GM12875 (cell line): ENCODE results near the gene TMEM129.

ENCODE experiments used
- H3K4me3 ChIP-seq: one replicate; pipeline ENCODE4 v1.5.1; 2011; ENCODE audit warnings: low read depth, low read length, control low read depth
- TF ChIP-seq, protein P1 (sequence below): IDR thresholded peaks from 2 replicates; pipeline ENCODE4 v1.5.1; 2011; ENCODE audit warnings: low read depth, mild to moderate bottlenecking, control low read depth, inconsistent platforms, low read length, moderate library complexity, borderline replicate concordance; ENCODE audit not compliant: insufficient read depth

The TMEM129 gene, protein sequence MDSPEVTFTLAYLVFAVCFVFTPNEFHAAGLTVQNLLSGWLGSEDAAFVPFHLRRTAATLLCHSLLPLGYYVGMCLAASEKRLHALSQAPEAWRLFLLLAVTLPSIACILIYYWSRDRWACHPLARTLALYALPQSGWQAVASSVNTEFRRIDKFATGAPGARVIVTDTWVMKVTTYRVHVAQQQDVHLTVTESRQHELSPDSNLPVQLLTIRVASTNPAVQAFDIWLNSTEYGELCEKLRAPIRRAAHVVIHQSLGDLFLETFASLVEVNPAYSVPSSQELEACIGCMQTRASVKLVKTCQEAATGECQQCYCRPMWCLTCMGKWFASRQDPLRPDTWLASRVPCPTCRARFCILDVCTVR

DNA sequence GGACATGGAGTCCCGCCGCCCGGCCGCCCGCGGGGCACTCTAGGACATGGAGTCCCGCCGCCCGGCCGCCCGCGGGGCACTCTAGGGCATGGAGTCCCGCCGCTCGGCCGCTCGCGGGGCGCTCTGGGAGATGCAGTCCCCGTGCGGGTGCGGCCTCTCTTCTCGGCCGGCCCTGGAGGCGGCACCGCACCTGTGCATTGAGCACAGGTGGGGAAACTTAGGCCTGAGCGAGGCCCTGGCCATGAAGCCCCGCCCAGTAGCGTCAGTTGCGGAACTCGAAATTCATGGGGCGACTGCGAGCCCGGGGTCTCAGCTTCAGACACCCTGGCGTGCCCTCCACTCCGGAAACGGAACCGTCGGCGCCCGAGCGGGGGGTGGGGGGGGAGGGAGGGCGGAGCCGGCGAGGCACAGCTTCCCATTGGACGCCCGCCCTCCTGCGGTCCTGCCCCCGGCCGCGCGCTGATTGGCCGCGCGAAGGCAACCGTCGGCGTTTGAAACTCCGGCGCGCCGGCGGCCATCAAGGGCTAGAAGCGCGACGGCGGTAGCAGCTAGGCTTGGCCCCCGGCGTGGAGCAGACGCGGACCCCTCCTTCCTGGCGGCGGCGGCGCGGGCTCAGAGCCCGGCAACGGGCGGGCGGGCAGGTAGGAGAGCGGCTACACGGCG, at the start of gene TMEM129, which contains the start of gene TACC3:
TSS of gene TMEM129 (minus strand) at position 321 of the 663 bp plus-strand sequence. CDS start 486 bp downstream, outside the sequence.
TSS of gene TACC3 (plus strand) at position 519 of the 663 bp plus-strand sequence. CDS start 1,901 bp downstream, outside the sequence.
- peak within 1 kb of the TSS; percentile 95 for H3K4me3 ChIP-seq
- TF ChIP-seq, protein P1, sequence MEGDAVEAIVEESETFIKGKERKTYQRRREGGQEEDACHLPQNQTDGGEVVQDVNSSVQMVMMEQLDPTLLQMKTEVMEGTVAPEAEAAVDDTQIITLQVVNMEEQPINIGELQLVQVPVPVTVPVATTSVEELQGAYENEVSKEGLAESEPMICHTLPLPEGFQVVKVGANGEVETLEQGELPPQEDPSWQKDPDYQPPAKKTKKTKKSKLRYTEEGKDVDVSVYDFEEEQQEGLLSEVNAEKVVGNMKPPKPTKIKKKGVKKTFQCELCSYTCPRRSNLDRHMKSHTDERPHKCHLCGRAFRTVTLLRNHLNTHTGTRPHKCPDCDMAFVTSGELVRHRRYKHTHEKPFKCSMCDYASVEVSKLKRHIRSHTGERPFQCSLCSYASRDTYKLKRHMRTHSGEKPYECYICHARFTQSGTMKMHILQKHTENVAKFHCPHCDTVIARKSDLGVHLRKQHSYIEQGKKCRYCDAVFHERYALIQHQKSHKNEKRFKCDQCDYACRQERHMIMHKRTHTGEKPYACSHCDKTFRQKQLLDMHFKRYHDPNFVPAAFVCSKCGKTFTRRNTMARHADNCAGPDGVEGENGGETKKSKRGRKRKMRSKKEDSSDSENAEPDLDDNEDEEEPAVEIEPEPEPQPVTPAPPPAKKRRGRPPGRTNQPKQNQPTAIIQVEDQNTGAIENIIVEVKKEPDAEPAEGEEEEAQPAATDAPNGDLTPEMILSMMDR, result no peak

DNA sequence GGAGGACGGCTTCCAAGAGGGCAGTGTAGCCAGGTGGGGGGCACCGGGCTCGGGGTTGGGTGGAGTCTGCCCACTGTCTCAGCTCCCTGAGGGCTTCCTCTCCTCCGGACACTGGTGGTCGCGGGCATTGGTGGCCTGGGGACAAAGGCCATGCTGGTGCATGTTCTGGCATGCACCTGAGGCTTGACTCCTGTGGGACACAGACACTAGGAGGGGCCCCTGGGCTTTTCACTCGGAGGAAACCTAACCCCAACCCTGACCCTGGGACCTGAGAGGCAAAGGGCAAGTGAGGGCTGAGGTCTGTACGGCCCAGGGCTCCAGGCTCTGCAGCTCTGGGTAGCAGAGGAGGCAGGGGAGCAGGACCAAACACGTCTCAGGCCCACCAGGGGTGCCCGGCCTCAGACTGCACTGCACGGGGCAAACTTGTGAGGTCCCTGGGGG, 49.7 kb upstream of the TMEM129 start:
- TF ChIP-seq, protein P1, result no peak
- no peak overlapping the region for H3K4me3 ChIP-seq

DNA sequence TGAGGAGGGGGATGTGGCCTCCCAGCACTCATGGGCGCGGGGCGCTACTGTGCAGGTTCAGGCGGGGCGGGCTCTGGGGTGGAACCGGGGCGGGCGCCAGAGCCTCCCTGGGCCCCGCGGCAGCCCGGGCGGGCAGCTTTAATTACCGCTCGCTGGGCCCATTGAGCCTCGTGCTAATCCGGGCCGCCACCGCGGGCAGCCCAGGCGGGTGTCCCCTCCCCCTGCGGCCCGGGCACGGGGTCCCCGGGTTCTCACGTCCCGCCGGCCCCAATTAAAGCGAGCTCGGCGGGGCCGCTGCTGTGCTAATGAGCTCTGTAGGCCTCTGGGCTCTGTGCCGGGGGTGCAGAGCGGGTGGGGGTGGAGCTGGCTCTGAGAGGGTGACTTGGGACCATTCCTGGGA, 49.1 kb upstream of the TMEM129 start:
- TF ChIP-seq, protein P1, result no peak
- no peak overlapping the region for H3K4me3 ChIP-seq

DNA sequence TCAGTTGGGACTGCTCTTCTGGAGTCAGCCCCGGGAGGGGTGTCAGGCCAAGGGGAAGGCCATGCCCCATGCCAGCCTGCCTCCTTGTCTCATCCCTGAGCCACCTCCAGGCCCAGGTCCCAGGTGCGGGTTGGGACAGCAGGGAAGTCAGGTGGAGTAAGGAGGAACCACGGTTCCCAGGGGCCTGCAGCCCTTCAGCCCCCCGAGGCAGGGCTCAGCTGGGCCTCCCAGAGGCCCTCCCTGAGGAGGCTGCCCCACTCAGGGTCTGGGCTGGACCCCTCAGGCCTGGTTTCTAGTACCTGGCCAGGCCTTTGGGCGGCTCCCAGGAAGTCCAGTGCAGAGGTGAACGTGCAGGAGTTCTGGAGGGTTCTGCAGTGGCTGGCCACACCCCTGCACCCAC, 48.6 kb upstream of the TMEM129 start:
- TF ChIP-seq, protein P1, result no peak

DNA sequence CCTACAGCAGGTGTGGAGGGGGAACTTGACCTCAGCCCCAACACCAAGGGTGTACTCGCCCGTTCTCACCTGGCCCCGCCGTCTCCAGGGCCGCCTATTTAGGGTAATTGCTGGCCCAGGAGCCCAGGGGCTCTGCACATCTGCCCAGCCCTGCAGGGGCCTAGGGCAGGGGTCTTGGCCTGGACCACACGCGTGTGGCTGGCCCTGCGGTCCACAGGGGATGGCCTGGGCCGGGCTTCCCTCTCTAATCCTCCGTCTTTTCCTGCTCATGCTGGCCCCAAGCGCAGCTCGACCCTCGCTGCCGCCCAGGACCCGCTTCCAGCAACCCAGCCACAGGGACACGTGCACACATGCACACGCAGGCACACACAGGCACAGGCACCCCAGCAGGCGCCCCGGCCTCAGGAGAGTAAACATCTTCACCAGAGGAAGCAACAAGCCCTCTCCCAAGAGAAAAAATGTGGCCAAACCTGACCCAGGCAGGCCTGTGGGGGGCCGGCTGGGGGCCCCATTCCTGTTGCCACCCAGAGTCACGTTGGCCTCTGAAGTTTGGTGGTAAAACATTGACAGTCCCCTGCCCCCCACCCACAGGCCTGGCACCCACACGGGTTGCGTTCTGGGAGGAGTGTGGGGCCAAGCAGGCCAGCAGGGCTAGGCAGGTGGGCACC, 47.4 kb upstream of the TMEM129 start:
- H3K4me3 ChIP-seq, result no peak overlapping the region
- TF ChIP-seq, protein P1, result no peak

More for the DNA sequence above, 48.6 kb upstream of the TMEM129 start:
- no peak overlapping the region for H3K4me3 ChIP-seq

DNA sequence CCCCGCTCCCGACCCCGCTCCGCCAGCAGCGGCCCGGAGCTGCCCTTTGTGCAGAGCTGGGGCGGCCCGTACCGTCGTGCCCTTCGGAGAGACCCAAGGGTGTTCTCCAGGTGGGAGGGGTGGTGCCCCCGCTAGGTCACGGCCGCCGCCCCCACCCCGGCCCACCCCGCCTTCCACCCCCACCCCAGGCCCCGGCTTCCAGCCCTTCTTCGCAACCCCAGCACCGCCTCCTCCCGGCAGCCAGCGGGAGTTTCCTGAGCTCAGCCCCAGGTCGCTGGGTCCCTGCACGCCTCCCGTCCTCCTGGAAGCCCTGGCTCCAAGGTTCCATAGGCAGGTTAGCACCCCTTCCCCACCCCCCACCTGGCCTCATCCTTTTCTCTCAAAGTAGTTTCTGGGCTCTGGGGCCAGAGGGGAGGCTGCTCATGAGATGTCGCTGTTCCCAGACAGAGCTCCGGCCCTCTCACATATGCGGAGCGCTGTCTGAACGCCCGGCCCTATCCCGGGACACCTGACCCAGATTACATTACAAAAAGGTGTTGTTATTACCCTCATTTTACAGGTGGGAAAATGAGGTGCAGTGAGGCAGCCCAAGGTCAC, 46.7 kb upstream of the TMEM129 start:
- TF ChIP-seq, protein P1, result peak; percentile 44; the same call in 1 of the 2 replicates
- no peak overlapping the region for H3K4me3 ChIP-seq
